ENCODE results near the gene FCN3.

The FCN3 gene

DNA sequence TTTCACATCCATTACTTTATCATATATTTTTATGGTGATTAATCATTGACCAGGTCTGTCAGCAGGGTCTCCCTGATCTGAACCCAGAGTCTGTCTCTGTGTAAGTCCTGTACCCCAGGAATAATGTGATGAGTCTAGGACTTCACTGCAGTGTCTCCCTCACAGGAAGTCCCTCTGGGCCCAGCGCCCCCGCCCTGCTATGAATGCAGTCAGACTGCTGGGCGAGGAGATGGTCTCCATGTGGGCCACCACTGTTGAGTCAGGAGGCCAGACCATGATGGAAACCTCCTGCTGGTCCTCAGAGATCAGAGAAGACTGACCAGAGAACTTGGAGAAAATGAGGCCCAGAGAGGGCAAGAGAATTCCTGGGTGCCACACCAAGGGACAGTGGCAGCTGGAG lies 43.2 kb downstream of the FCN3 start:
- in situ Hi-C loops (cut with HindIII; ENCODE audit: low pct_ligation_motif_present, low pct_unique_long_range_greater_than_20kb, low sequenced_read_pairs): no loop called here
- no peak for DNase-seq

- no peak for DNase-seq
- in situ Hi-C loops (cut with HindIII; ENCODE audit: low pct_ligation_motif_present, low pct_unique_long_range_greater_than_20kb, low sequenced_read_pairs): no loop called here
Measured at GRCh38 chr1:27330786-27331185, 43.8 kb downstream of the FCN3 start.

- DNase-seq: no peak
- in situ Hi-C loops (cut with HindIII; ENCODE audit: low pct_ligation_motif_present, low pct_unique_long_range_greater_than_20kb, low sequenced_read_pairs): no loop called here
Measured at GRCh38 chr1:27327964-27328363, 46.7 kb downstream of the FCN3 start.

DNA sequence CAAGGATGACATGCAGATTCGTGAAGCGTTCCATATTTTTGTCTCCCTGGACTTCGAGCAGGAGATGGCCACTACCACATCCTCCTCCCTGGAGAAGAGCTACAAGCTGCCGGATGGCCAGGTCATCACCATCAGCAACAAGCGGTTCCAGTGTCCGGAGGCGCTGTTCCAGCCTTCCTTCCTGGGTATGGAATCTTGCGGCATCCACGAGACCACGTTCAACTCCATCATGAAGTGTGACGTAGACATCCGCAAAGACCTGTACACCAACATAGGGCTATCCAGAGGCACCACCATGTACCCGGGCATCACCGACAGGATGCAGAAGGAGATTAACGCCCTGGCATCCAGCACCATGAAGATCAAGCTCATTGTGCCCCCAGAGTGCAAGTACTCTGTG lies 49.3 kb downstream of the FCN3 start:
- in situ Hi-C loops (cut with HindIII; ENCODE audit: low pct_ligation_motif_present, low pct_unique_long_range_greater_than_20kb, low sequenced_read_pairs): no loop called here
- DNase-seq: no peak

- DNase-seq: no peak
- in situ Hi-C loops (cut with HindIII; ENCODE audit: low pct_ligation_motif_present, low pct_unique_long_range_greater_than_20kb, low sequenced_read_pairs): no loop called here
Measured at GRCh38 chr1:27322569-27323240, 51.9 kb downstream of the FCN3 start.

- DNase-seq: peak; percentile 94
- in situ Hi-C loops (cut with HindIII; ENCODE audit: low pct_ligation_motif_present, low pct_unique_long_range_greater_than_20kb, low sequenced_read_pairs): no loop called here
Measured at GRCh38 chr1:27321813-27322568, 52.6 kb downstream of the FCN3 start, which contains the start of gene TMEM222. TMEM222 (plus strand) TSS chr1:27322163; CDS start chr1:27322198, 35 bp downstream.

Measured in ACHN (cell line).